GM21515 (cell line): ENCODE measurements around the gene HELZ2.

Source experiments
- ATAC-seq: cut with Tn5 transposase; IDR thresholded peaks from one replicate; pipeline ENCODE4 v1.9.1; 2021; ENCODE audit not compliant: unreplicated experiment

HELZ2 gene

GRCh38 chr20:63553251-63553932 is 20.6 kb downstream of the HELZ2 start:
- ATAC-seq, result no peak

GRCh38 chr20:63552481-63553249 is 21.4 kb downstream of the HELZ2 start:
- ATAC-seq, result no peak

GRCh38 chr20:63551068-63551467 is 23.0 kb downstream of the HELZ2 start:
- ATAC-seq, result no peak

GRCh38 chr20:63549679-63550282 is 24.3 kb downstream of the HELZ2 start:
- ATAC-seq, result no peak

GRCh38 chr20:63549019-63549418 is 25.0 kb downstream of the HELZ2 start:
- no peak for ATAC-seq

- ATAC-seq, result no peak
Measured at GRCh38 chr20:63548542-63548941, 25.5 kb downstream of the HELZ2 start.

GRCh38 chr20:63547725-63548480 is 26.1 kb downstream of the HELZ2 start, which contains the start of gene SRMS:
SRMS (minus strand) TSS chr20:63547749; CDS start chr20:63547463, 286 bp downstream.
- ATAC-seq, result no peak

- ATAC-seq, result no peak
Measured at GRCh38 chr20:63546956-63547724, 26.9 kb downstream of the HELZ2 start.

- ATAC-seq, result no peak
Measured at GRCh38 chr20:63546256-63546955, 27.6 kb downstream of the HELZ2 start.

- no peak for ATAC-seq
Measured at GRCh38 chr20:63545814-63546213, 28.2 kb downstream of the HELZ2 start.

GRCh38 chr20:63544958-63545516 is 29.0 kb downstream of the HELZ2 start:
- ATAC-seq, result no peak

GRCh38 chr20:63544241-63544957 is 29.6 kb downstream of the HELZ2 start:
- ATAC-seq, result no peak

- no peak for ATAC-seq
Measured at GRCh38 chr20:63543733-63544132, 30.3 kb downstream of the HELZ2 start.

GRCh38 chr20:63543131-63543530 is 30.9 kb downstream of the HELZ2 start:
- no peak for ATAC-seq

- no peak for ATAC-seq
Measured at GRCh38 chr20:63542696-63543095, 31.3 kb downstream of the HELZ2 start.

- ATAC-seq, result no peak
Measured at GRCh38 chr20:63542031-63542559, 31.9 kb downstream of the HELZ2 start.

- no peak for ATAC-seq
Measured at GRCh38 chr20:63541371-63541770, 32.7 kb downstream of the HELZ2 start.

- no peak for ATAC-seq
Measured at GRCh38 chr20:63540417-63541186, 33.4 kb downstream of the HELZ2 start.
